Ascending aorta (tissue), 2 donors: Measurements from ENCODE around the gene OGN. TPM values are rescaled to one million over a fixed set of nuclear protein-coding genes. Genes with fewer than 3 reads are reported as not detected.
A peak's percentile ranks its signal among the peaks of the same experiment; 100 is the strongest.

Experiments used
- DNase-seq, 2 donors: peaks; one replicate each; pipeline ENCODE4 v3.0.0-alpha.2; 2019; ENCODE audit warnings: low spot score in 2 of 2
- H3K27ac ChIP-seq, 2 donors: fragments of 200-600 bp; sonication (generic); one replicate each; pipeline ENCODE4 v1.5.1; 2016 to 2017; ENCODE audit warnings: mild to moderate bottlenecking in 1 of 2
- H3K27me3 ChIP-seq: fragments of 200-600 bp; sonication (generic); one replicate; pipeline ENCODE4 v1.5.1; 2017
- H3K36me3 ChIP-seq, 2 donors: fragments of 200-600 bp; sonication (generic); one replicate each; pipeline ENCODE4 v1.5.1; 2016
- H3K4me1 ChIP-seq, 2 donors: fragments of 200-600 bp; sonication (generic); one replicate each; pipeline ENCODE4 v1.5.1; 2016 to 2017; ENCODE audit warnings: mild to moderate bottlenecking in 1 of 2
- H3K4me3 ChIP-seq, 2 donors: fragments of 200-600 bp; sonication (generic); one replicate each; pipeline ENCODE4 v1.5.1; 2016 to 2017; ENCODE audit warnings: mild to moderate bottlenecking in 1 of 2
- H3K9me3 ChIP-seq, 2 donors: fragments of 200-600 bp; sonication (generic); one replicate each; pipeline ENCODE4 v1.5.1; 2016
- CTCF ChIP-seq, 3 experiments: fragments of 200-600 bp in 2 of 3; fragments of 450-650 bp in 1 of 3; sonication (generic) in 2 of 3; IDR thresholded peaks; one replicate each; pipeline ENCODE4 v1.5.1; 2016 to 2019; ENCODE audit warnings: antibody characterized with exemption in 3 of 3, mild to moderate bottlenecking in 1 of 3, moderate library complexity in 1 of 3
- intact Hi-C: fragments of 100-400 bp; cut with DNase I; formaldehyde crosslinking; loops from one replicate; pipeline ENCODE4 v1.15.1; 2023
- total RNA-seq: library from RNA; depleted of rRNA; stranded (reverse); fragments of >200 nt; gene quantifications from one replicate; pipeline ENCODE4 v1.1.0, GENCODE V29; 2016

Gene OGN
- total RNA-seq, 1 donor from 2014 or later: 156 TPM

- Histone ChIP-seq H3K9me3 (no peaks in the 10 kb centered on the region), H3K27me3 (no peaks in the 10 kb centered on the region), H3K27ac (peak overlapping the region in 1 of 2 donors; percentile 71), H3K4me3 (no peak overlapping the region), H3K36me3 (no peaks in the 10 kb centered on the region), H3K4me1 (peaks cover 4 to 15% of the 10 kb centered on the region in 2 donors)
- DNase-seq: no peak
- intact Hi-C loops: no loop called here
- TF ChIP-seq CTCF (IDR thresholded peaks at IDR 0.05): no peak
These were observed 22.2 kb upstream of the OGN start for GRCh38 chr9:92426501-92427145.

GRCh38 chr9:92425474-92425873 lies 21.1 kb upstream of the OGN start:
- Histone ChIP-seq H3K9me3 (no peaks in the 10 kb centered on the region), H3K4me3 (no peak overlapping the region), H3K4me1 (peaks cover 4 to 18% of the 10 kb centered on the region in 2 donors), H3K36me3 (no peaks in the 10 kb centered on the region), H3K27me3 (no peaks in the 10 kb centered on the region), H3K27ac (peak overlapping the region; percentile 63 to 71)
- intact Hi-C loops: no loop called here
- no peak for DNase-seq
- TF ChIP-seq CTCF (IDR thresholded peaks at IDR 0.05): no peak

GRCh38 chr9:92424340-92424739 lies 20.0 kb upstream of the OGN start, which contains the start of gene OMD:
Gene OMD (minus strand): TSS chr9:92424471. CDS start chr9:92417558, 6,913 bp downstream.
- H3K4me3 ChIP-seq: peak within 1 kb of the TSS; percentile 34 to 63
- no peaks in the 10 kb centered on the region for H3K27me3 ChIP-seq
- peaks cover 4 to 18% of the 10 kb centered on the region in 2 donors for H3K4me1 ChIP-seq
- no peak for DNase-seq
- TF ChIP-seq CTCF (IDR thresholded peaks at IDR 0.05): no peak
- no peaks in the 10 kb centered on the region for H3K9me3 ChIP-seq
- H3K27ac ChIP-seq: peak within 1 kb of the TSS; percentile 63 to 71
- H3K36me3 ChIP-seq: no peaks in the 10 kb centered on the region
- intact Hi-C loops: no loop called here

GRCh38 chr9:92423612-92424011 lies 19.2 kb upstream of the OGN start:
- Histone ChIP-seq H3K9me3 (no peaks in the 10 kb centered on the region), H3K27ac (peak overlapping the region; percentile 63 to 71), H3K36me3 (no peaks in the 10 kb centered on the region), H3K4me3 (peak overlapping the region; percentile 34 to 63), H3K27me3 (no peaks in the 10 kb centered on the region), H3K4me1 (peaks cover 4 to 18% of the 10 kb centered on the region in 2 donors)
- intact Hi-C loops: no loop called here
- no peak for TF ChIP-seq CTCF (IDR thresholded peaks at IDR 0.05)
- no peak for DNase-seq

GRCh38 chr9:92422611-92423338 lies 18.4 kb upstream of the OGN start:
- H3K9me3 ChIP-seq: no peaks in the 10 kb centered on the region
- H3K36me3 ChIP-seq: no peaks in the 10 kb centered on the region
- peaks cover 4 to 18% of the 10 kb centered on the region in 2 donors for H3K4me1 ChIP-seq
- no peak overlapping the region for H3K27ac ChIP-seq
- intact Hi-C loops: no loop called here
- no peak for TF ChIP-seq CTCF (IDR thresholded peaks at IDR 0.05)
- no peaks in the 10 kb centered on the region for H3K27me3 ChIP-seq
- H3K4me3 ChIP-seq: peak overlapping the region; percentile 34 to 63
- DNase-seq: no peak
